SU-DHL-6 (cell line): ENCODE measurements around the gene DLG2.

Experiments used
- H2AFZ ChIP-seq: fragments of 200-600 bp; sonication (generic); 2 replicates; pipeline ENCODE4 v1.6.1; 2014; ENCODE audit warnings: low read depth, mild to moderate bottlenecking, moderate library complexity, mixed read lengths, antibody characterized with exemption, low read length; ENCODE audit not compliant: severe bottlenecking
- H3F3A ChIP-seq: fragments of 200-600 bp; shearing (Covaris generic); 2 replicates; pipeline ENCODE4 v1.6.0; 2016; ENCODE audit warnings: antibody characterized with exemption, mild to moderate bottlenecking; ENCODE audit not compliant: insufficient read depth
- H3K27ac ChIP-seq: fragments of 200-600 bp; sonication (generic); 2 replicates; pipeline ENCODE4 v1.5.1; 2016; ENCODE audit warnings: low read depth, mild to moderate bottlenecking, low read length, moderate library complexity, mixed read lengths
- H3K27me3 ChIP-seq: fragments of 200-600 bp; sonication (generic), shearing (Covaris generic); 2 replicates; pipeline ENCODE4 v1.6.0; 2014; ENCODE audit warnings: mild to moderate bottlenecking, low read length
- H3K36me3 ChIP-seq: fragments of 200-600 bp; sonication (generic); 2 replicates; pipeline ENCODE4 v1.6.1; 2014; ENCODE audit warnings: mild to moderate bottlenecking, low read length, mixed read lengths
- H3K4me2 ChIP-seq: fragments of 300-600, 200-600 bp; shearing (Covaris generic), sonication (generic); 2 replicates; pipeline ENCODE4 v1.6.0; 2014; ENCODE audit warnings: low read length, low read depth, mild to moderate bottlenecking; ENCODE audit not compliant: poor library complexity, severe bottlenecking
- H3K4me3 ChIP-seq: fragments of 200-600 bp; sonication (generic); 2 replicates; pipeline ENCODE4 v1.5.1; 2014; ENCODE audit warnings: antibody characterized with exemption, low read length, mild to moderate bottlenecking, mixed read lengths; ENCODE audit not compliant: insufficient read depth, poor library complexity, severe bottlenecking
- H3K79me2 ChIP-seq: fragments of 200-600 bp; sonication (generic); 2 replicates; pipeline ENCODE4 v1.6.1; 2014; ENCODE audit warnings: mild to moderate bottlenecking, low read length, moderate library complexity; ENCODE audit not compliant: insufficient read depth
- H3K9ac ChIP-seq: fragments of 200-600 bp; sonication (generic); 2 replicates; pipeline ENCODE4 v1.7.0; 2014; ENCODE audit warnings: mild to moderate bottlenecking, low read length
- H3K9me2 ChIP-seq: fragments of 200-600 bp; sonication (generic); replicated peaks from 2 replicates; pipeline ENCODE4 v1.6.1; 2014; ENCODE audit warnings: low read length; ENCODE audit not compliant: insufficient read depth
- H3K9me3 ChIP-seq: fragments of 200-600 bp; sonication (generic); 2 replicates; pipeline ENCODE4 v1.6.1; 2014; ENCODE audit warnings: low read length, mixed read lengths; ENCODE audit not compliant: insufficient read depth
- H4K20me1 ChIP-seq: fragments of 200-600 bp; sonication (generic); 2 replicates; pipeline ENCODE4 v1.6.1; 2014; ENCODE audit warnings: low read depth, mild to moderate bottlenecking, antibody characterized with exemption, low read length, moderate library complexity, mixed read lengths
- EZH2phosphoT487 ChIP-seq: fragments of 200-600 bp; sonication (generic), shearing (Covaris generic); conservative IDR thresholded peaks from 2 replicates; pipeline ENCODE4 v1.6.1; 2018; ENCODE audit warnings: mild to moderate bottlenecking, antibody characterized with exemption, low read length, moderate library complexity, mixed read lengths
- TF ChIP-seq, protein P1 (sequence below): fragments of 200-600 bp; sonication (generic); IDR thresholded peaks from one replicate; pipeline ENCODE4 v1.5.1; 2017; ENCODE audit warnings: antibody characterized with exemption, mild to moderate bottlenecking, low read length, moderate library complexity; ENCODE audit not compliant: insufficient read depth, poor library complexity, severe bottlenecking

The DLG2 gene

DNA sequence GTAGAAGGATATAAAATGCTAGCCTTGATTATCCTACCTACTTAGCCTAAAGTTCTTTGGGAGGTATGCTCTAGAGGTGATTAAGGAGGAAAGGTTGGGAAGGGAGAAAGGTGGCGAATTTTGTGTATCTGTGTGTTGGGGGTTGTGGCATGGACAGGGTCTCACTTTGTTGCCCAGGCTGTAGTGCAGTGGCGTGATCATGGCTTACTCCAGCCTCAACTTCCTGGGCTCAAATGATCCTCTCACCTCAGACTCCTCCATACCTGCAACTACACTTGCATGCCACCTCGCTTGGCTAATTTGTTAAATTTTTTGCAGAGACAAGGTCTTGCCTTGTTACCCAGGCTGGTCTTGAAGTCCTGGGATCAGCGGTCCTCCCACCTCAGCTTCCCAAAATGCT, 1094.8 kb downstream of the DLG2 start:
- no peaks in the 10 kb centered on the region for H3K79me2 ChIP-seq
- H4K20me1 ChIP-seq: no peaks in the 10 kb centered on the region
- no peaks in the 10 kb centered on the region for H3F3A ChIP-seq
- H3K27ac ChIP-seq: no peak overlapping the region
- H2AFZ ChIP-seq: no peak overlapping the region
- no peak overlapping the region for H3K4me2 ChIP-seq
- H3K9me2 ChIP-seq: no peaks in the 10 kb centered on the region
- H3K27me3 ChIP-seq: no peaks in the 10 kb centered on the region
- H3K4me3 ChIP-seq: no peak overlapping the region
- TF ChIP-seq, protein P1, sequence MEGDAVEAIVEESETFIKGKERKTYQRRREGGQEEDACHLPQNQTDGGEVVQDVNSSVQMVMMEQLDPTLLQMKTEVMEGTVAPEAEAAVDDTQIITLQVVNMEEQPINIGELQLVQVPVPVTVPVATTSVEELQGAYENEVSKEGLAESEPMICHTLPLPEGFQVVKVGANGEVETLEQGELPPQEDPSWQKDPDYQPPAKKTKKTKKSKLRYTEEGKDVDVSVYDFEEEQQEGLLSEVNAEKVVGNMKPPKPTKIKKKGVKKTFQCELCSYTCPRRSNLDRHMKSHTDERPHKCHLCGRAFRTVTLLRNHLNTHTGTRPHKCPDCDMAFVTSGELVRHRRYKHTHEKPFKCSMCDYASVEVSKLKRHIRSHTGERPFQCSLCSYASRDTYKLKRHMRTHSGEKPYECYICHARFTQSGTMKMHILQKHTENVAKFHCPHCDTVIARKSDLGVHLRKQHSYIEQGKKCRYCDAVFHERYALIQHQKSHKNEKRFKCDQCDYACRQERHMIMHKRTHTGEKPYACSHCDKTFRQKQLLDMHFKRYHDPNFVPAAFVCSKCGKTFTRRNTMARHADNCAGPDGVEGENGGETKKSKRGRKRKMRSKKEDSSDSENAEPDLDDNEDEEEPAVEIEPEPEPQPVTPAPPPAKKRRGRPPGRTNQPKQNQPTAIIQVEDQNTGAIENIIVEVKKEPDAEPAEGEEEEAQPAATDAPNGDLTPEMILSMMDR: no peak
- no peak for TF ChIP-seq EZH2phosphoT487
- no peak overlapping the region for H3K9ac ChIP-seq
- no peaks in the 10 kb centered on the region for H3K36me3 ChIP-seq
- H3K9me3 ChIP-seq: no peaks in the 10 kb centered on the region

GRCh38 chr11:84526250-84526649, 1100.9 kb downstream of the DLG2 start:
- H2AFZ ChIP-seq: no peak overlapping the region
- H3K9me3 ChIP-seq: no peaks in the 10 kb centered on the region
- H3K36me3 ChIP-seq: no peaks in the 10 kb centered on the region
- H3K4me3 ChIP-seq: no peak overlapping the region
- TF ChIP-seq EZH2phosphoT487: no peak
- TF ChIP-seq, protein P1: no peak
- no peaks in the 10 kb centered on the region for H3K79me2 ChIP-seq
- H3K27ac ChIP-seq: no peak overlapping the region
- no peaks in the 10 kb centered on the region for H3F3A ChIP-seq
- H3K4me2 ChIP-seq: no peak overlapping the region
- no peak overlapping the region for H3K9ac ChIP-seq
- no peaks in the 10 kb centered on the region for H3K9me2 ChIP-seq
- no peaks in the 10 kb centered on the region for H4K20me1 ChIP-seq
- no peaks in the 10 kb centered on the region for H3K27me3 ChIP-seq

GRCh38 chr11:84524422-84525051, 1102.6 kb downstream of the DLG2 start:
- no peaks in the 10 kb centered on the region for H4K20me1 ChIP-seq
- H3F3A ChIP-seq: no peaks in the 10 kb centered on the region
- no peak overlapping the region for H3K9ac ChIP-seq
- H3K27me3 ChIP-seq: no peaks in the 10 kb centered on the region
- H3K4me2 ChIP-seq: no peak overlapping the region
- H3K4me3 ChIP-seq: no peak overlapping the region
- H3K9me2 ChIP-seq: no peaks in the 10 kb centered on the region
- H2AFZ ChIP-seq: no peak overlapping the region
- no peak overlapping the region for H3K27ac ChIP-seq
- H3K36me3 ChIP-seq: no peaks in the 10 kb centered on the region
- TF ChIP-seq, protein P1: peak; percentile 20
- no peak for TF ChIP-seq EZH2phosphoT487
- no peaks in the 10 kb centered on the region for H3K9me3 ChIP-seq
- H3K79me2 ChIP-seq: no peaks in the 10 kb centered on the region
